HepG2 (cell line): ENCODE data around the gene METRN. TPM values are rescaled to one million over a fixed set of nuclear protein-coding genes. Genes with fewer than 3 reads are reported as not detected.

Experiments
- ATAC-seq: fragments of 200-7000 bp; cut with Tn5 transposase; 3 replicates; pipeline ENCODE4 v1.9.1; 2020; ENCODE audit warnings: mild to moderate bottlenecking, moderate library complexity
- BruUV-seq: library from RNA; stranded (reverse); fragments of 400-500 nt; replicated peaks from 2 replicates; lab custom pipeline; 2021; lab: Mats Ljungman, UMichigan
- CTCF ChIA-PET: fragments of 300-600 bp; formaldehyde crosslinking; extraction: SDS; loops from one replicate; lab custom pipeline; 2021; ENCODE audit warnings: low total read pairs, inconsistent platforms, low intra/inter-chr PET ratio; lab: Yijun Ruan, JAX
- POLR2A ChIA-PET: fragments of 350-600 bp; sonication (Branson Sonifier 250); formaldehyde crosslinking; loops from one replicate; lab custom pipeline; 2020; ENCODE audit warnings: antibody characterized with exemption, inconsistent platforms; lab: Yijun Ruan, JAX
- DNase-seq: peaks from one replicate; pipeline ENCODE4 v3.0.0-alpha.2; 2015; ENCODE audit warnings: low spot score
- FAIRE-seq: peaks from 3 replicates; lab custom pipeline; 2011; peaks lifted over from hg19 to GRCh38; lab: Jason Lieb, UNC
- H2AFZ ChIP-seq: one replicate; pipeline ENCODE4 v1.6.1; 2011; ENCODE audit warnings: low read length, inconsistent platforms
- H3K27ac ChIP-seq: fragments of 300-600 bp; 3 replicates; pipeline ENCODE4 v1.8.0; 2011; ENCODE audit warnings: mixed run types, mild to moderate bottlenecking, mixed read lengths, low read length, inconsistent platforms; ENCODE audit not compliant: insufficient read depth; ENCODE audit errors: extremely low read length
- H3K27me3 ChIP-seq, 2 experiments: fragments of 200-600 bp in 1 of 2; 2 replicates in 1 of 2; 3 replicates in 1 of 2; pipeline versions ENCODE4 v1.6.0 to v1.8.0; 2011; ENCODE audit warnings: low read length in 2 of 2, mild to moderate bottlenecking in 2 of 2, moderate library complexity in 2 of 2, inconsistent platforms in 1 of 2; ENCODE audit not compliant: insufficient read depth in 2 of 2, control insufficient read depth in 1 of 2
- H3K36me3 ChIP-seq, 2 experiments: fragments of 200-600 bp in 1 of 2; replicated peaks in 1 of 2; 2 replicates in 1 of 2; 3 replicates in 1 of 2; pipeline versions ENCODE4 v1.5.1 to v1.8.0; 2011; ENCODE audit warnings: low read length in 2 of 2, inconsistent platforms in 1 of 2; ENCODE audit not compliant: insufficient read depth in 2 of 2, control insufficient read depth in 1 of 2
- H3K4me1 ChIP-seq: 2 replicates; pipeline ENCODE4 v1.5.1; 2012; ENCODE audit warnings: low read length, inconsistent platforms; ENCODE audit not compliant: insufficient read depth
- H3K4me2 ChIP-seq: 2 replicates; pipeline ENCODE4 v1.6.0; 2011; ENCODE audit warnings: low read depth, low read length, inconsistent platforms
- H3K4me3 ChIP-seq, 3 experiments: fragments of 200-600 bp in 1 of 3; sonication (generic), shearing (Covaris generic) in 1 of 3; replicated peaks in 1 of 3; 2 replicates each; pipeline ENCODE4 v1.5.1; 2011 to 2016; ENCODE audit warnings: low read length in 3 of 3, inconsistent platforms in 2 of 3, low read depth in 2 of 3, mild to moderate bottlenecking in 2 of 3, control low read depth in 1 of 3, mixed read lengths in 1 of 3; ENCODE audit not compliant: insufficient read depth in 1 of 3
- H3K79me2 ChIP-seq: one replicate; pipeline ENCODE4 v1.6.1; 2011; ENCODE audit warnings: low read length, inconsistent platforms; ENCODE audit not compliant: insufficient read depth
- H3K9ac ChIP-seq: 2 replicates; pipeline ENCODE4 v1.6.0; 2011; ENCODE audit warnings: mild to moderate bottlenecking, low read depth, low read length, inconsistent platforms; ENCODE audit not compliant: insufficient read depth
- H3K9me3 ChIP-seq: 2 replicates; pipeline ENCODE4 v1.5.1; 2012; ENCODE audit warnings: mild to moderate bottlenecking, low read length
- H4K20me1 ChIP-seq: 2 replicates; pipeline ENCODE4 v1.6.0; 2011; ENCODE audit warnings: inconsistent platforms, mild to moderate bottlenecking, low read length, moderate library complexity; ENCODE audit not compliant: insufficient read depth
- AGO1 ChIP-seq: fragments of 200-400 bp; formaldehyde crosslinking; IDR thresholded peaks from 2 replicates; pipeline ENCODE4 v1.6.1; 2017; ENCODE audit warnings: mild to moderate bottlenecking, low read depth, low read length, moderate library complexity; ENCODE audit not compliant: poor library complexity, severe bottlenecking
- CBX1 ChIP-seq: IDR thresholded peaks from one replicate; pipeline ENCODE4 v1.6.1; 2016; ENCODE audit warnings: antibody characterized with exemption, low read depth
- CCAR2 ChIP-seq: fragments of 200-400 bp; formaldehyde crosslinking; optimal IDR thresholded peaks from 2 replicates; pipeline ENCODE3; 2018; ENCODE audit warnings: low read depth, mild to moderate bottlenecking, low read length, moderate library complexity
- MED13 ChIP-seq: sonication (generic); formaldehyde crosslinking; IDR thresholded peaks from 2 replicates; pipeline ENCODE4 v1.5.0; 2020; ENCODE audit warnings: missing genetic modification reagents
- NR2F1 ChIP-seq, 2 experiments: fragments of 450-650 bp in 1 of 2; formaldehyde crosslinking in 1 of 2; IDR thresholded peaks; 2 replicates each; pipeline versions ENCODE4 v1.5.0 to v1.6.1; 2016 to 2020; ENCODE audit warnings: mild to moderate bottlenecking in 1 of 2, missing compliant biosample characterization in 1 of 2, missing genetic modification reagents in 1 of 2, moderate library complexity in 1 of 2
- TGIF2 ChIP-seq: IDR thresholded peaks from 2 replicates; pipeline ENCODE4 v1.6.1; 2016; ENCODE audit warnings: control low read depth, missing compliant biosample characterization
- ZBTB20 ChIP-seq: sonication (generic); formaldehyde crosslinking; IDR thresholded peaks from 2 replicates; pipeline ENCODE4 v1.8.1; 2023; ENCODE audit warnings: missing genetic modification reagents, low read depth, mild to moderate bottlenecking, borderline replicate concordance
- ZNF121 ChIP-seq: sonication (generic); formaldehyde crosslinking; IDR thresholded peaks from 2 replicates; pipeline ENCODE4 v1.5.0; 2020; ENCODE audit warnings: mild to moderate bottlenecking, missing genetic modification reagents
- ZNF350 ChIP-seq: sonication (generic); formaldehyde crosslinking; IDR thresholded peaks from 2 replicates; pipeline ENCODE4 v1.4.0; 2020; ENCODE audit warnings: mild to moderate bottlenecking, low read depth, missing genetic modification reagents, borderline replicate concordance
- ZNF382 ChIP-seq: sonication (generic); formaldehyde crosslinking; IDR thresholded peaks from 2 replicates; pipeline ENCODE4 v1.5.0; 2020; ENCODE audit warnings: missing genetic modification reagents, mild to moderate bottlenecking, borderline replicate concordance
- ZNF572 ChIP-seq: sonication (generic); formaldehyde crosslinking; IDR thresholded peaks from 2 replicates; pipeline ENCODE4 v1.5.1; 2020; ENCODE audit warnings: mild to moderate bottlenecking, missing genetic modification reagents
- ZZZ3 ChIP-seq: sonication (generic); formaldehyde crosslinking; IDR thresholded peaks from 2 replicates; pipeline ENCODE4 v1.4.0; 2020; ENCODE audit warnings: missing genetic modification reagents, mild to moderate bottlenecking, borderline replicate concordance
- WGBS: methylation state at CpG from one replicate; pipeline ENCODE4 v1.1.6; 2017; ENCODE audit warnings: low lambda C conversion rate; 5-methylcytosine and 5-hydroxymethylcytosine counted together
- in situ Hi-C: cut with HindIII; loops from 2 replicates; pipeline ENCODE4 v1.10.0; 2017; ENCODE audit warnings: low pct_unique_long_range_greater_than_20kb; ENCODE audit not compliant: extremely low pct_ligation_motif_present
- intact Hi-C: fragments of 100-400 bp; cut with micrococcal nuclease; formaldehyde crosslinking; loops from one replicate; pipeline ENCODE4 v1.10.0; 2022; ENCODE audit not compliant: unreplicated experiment
- polyA plus RNA-seq, 8 experiments: library from polyadenylated mRNA; depleted of rRNA in 3 of 8; stranded (reverse) in 7 of 8; unstranded in 1 of 8; fragments of >200 nt; fragmentation: Illumina TruSeq in 4 of 8; extraction: Trizol in 4 of 8; gene quantifications; 2 replicates each; pipeline versions ENCODE4 v1.2.1 to v1.2.3, GENCODE V29; 2011 to 2016; ENCODE audit warnings: low read depth in 4 of 8, missing spikeins in 1 of 8, mixed read lengths in 1 of 8; ENCODE audit not compliant: insufficient read depth in 1 of 8
- total RNA-seq, 5 experiments: library from RNA; depleted of rRNA; stranded (reverse); fragments of >200 nt; fragmentation: Illumina TruSeq; extraction: Trizol; gene quantifications; 2 replicates each; pipeline ENCODE4 v1.2.3, GENCODE V29; 2016; ENCODE audit warnings: low read depth in 1 of 5
- TF ChIP-seq, protein P1 (sequence below): sonication (generic); formaldehyde crosslinking; IDR thresholded peaks from 2 replicates; pipeline ENCODE4 v1.8.1; 2023; ENCODE audit warnings: mild to moderate bottlenecking, missing genetic modification reagents
- TF ChIP-seq, protein P2 (sequence below): sonication (generic); formaldehyde crosslinking; IDR thresholded peaks from 2 replicates; pipeline ENCODE4 v1.4.0; 2020; ENCODE audit warnings: mild to moderate bottlenecking, missing genetic modification reagents
- TF ChIP-seq, protein P3 (sequence below): sonication (generic); formaldehyde crosslinking; IDR thresholded peaks from 2 replicates; pipeline ENCODE4 v1.5.0; 2020; ENCODE audit warnings: mild to moderate bottlenecking, missing genetic modification reagents, moderate library complexity

Gene METRN
- total and polyA plus RNA-seq, 2 of the 13 experiments (the other 11 are each of a cell fraction or from before 2014, with no cell fraction given), result 25.5 to 46.1 TPM

DNA sequence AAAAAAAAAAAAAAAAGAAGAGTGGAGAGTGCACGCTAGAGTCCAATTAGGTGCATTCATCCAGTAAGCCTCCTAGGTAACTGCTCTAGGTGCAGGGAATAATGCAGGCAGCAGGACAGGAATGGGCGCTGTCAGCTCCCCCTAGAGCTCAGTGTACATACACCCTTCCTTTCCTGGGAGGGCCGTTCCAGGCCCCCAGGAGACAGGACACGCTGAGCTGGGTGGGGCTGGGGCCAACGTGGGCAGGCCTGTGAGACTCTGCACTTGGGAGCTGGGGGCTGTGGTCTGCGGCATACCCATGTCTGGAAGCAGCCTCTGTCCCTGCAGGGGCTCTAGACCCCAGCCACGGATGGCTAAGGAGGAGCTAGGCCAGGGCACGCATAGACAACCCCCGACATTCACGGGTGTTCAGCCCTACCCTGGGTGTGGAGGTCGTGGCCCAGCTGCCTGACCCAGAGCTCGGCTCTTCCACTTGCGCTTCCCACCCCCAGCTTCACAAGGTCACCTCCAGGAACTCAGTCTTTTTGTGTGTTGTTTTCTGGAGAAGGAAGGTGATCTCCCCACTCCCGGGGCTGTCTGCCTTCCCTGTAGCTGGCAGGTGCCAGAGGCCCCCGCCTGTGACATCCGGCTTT lies 5.0 kb downstream of the METRN start:
- no peak overlapping the region for H2AFZ ChIP-seq
- peak overlapping the region; percentile 77 to 95 (median 85) for H3K4me3 ChIP-seq
- ChIA-PET POLR2A (interaction anchor here (0.9 to 2.5 kb wide), 10 partner anchors 10 to 183 kb away, joined by 3 to 22 read pairs (median 6); partner anchors contain the start of genes CHTF18, CIAO3, MSLN and RHBDL1), CTCF (no interaction called here)
- H4K20me1 ChIP-seq, result peaks cover 5% of the 10 kb centered on the region
- intact Hi-C loops (no loop called here), in situ Hi-C loops (no loop called here)
- H3K9ac ChIP-seq, result peak overlapping the region; percentile 88
- peaks cover 38% of the 10 kb centered on the region for H3K4me1 ChIP-seq
- ATAC-seq (peak; percentile 43), DNase-seq (peak; percentile 66), FAIRE-seq (peak; percentile 68)
- H3K36me3 ChIP-seq, result no peaks in the 10 kb centered on the region
- peaks cover 3% of the 10 kb centered on the region for H3K79me2 ChIP-seq
- under 1% methylated on average over 10 of the region's 16 CpGs for WGBS
- H3K4me2 ChIP-seq, result peak overlapping the region; percentile 100
- H3K27ac ChIP-seq, result peak overlapping the region; percentile 88
- H3K9me3 ChIP-seq, result no peaks in the 10 kb centered on the region
- TSS peak; percentile 85 for BruUV-seq
- no peaks in the 10 kb centered on the region for H3K27me3 ChIP-seq
- TF ChIP-seq ZNF572 (CRISPR knock-in tag) (0 out of 2 replicates have a peak, but pooled peaks have one; percentile 39), ZNF350 (CRISPR knock-in tag) (peak; percentile 34; the same call in 1 of the 2 replicates), TGIF2 (CRISPR knock-in tag) (no peak), MED13 (CRISPR knock-in tag) (0 out of 2 replicates have a peak, but pooled peaks have one; percentile 6), ZNF121 (CRISPR knock-in tag) (no peak), ZBTB20 (no peak), CBX1 (no peak), NR2F1 (CRISPR knock-in tag; IDR thresholded peaks at IDR 0.05) (no peak), ZNF382 (CRISPR knock-in tag) (no peak), CCAR2 (no peak), AGO1 (peak; percentile 5), ZZZ3 (CRISPR knock-in tag) (no peak)
- TF ChIP-seq, protein P1, sequence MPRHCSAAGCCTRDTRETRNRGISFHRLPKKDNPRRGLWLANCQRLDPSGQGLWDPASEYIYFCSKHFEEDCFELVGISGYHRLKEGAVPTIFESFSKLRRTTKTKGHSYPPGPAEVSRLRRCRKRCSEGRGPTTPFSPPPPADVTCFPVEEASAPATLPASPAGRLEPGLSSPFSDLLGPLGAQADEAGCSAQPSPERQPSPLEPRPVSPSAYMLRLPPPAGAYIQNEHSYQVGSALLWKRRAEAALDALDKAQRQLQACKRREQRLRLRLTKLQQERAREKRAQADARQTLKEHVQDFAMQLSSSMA, result no peak
- TF ChIP-seq, protein P2, sequence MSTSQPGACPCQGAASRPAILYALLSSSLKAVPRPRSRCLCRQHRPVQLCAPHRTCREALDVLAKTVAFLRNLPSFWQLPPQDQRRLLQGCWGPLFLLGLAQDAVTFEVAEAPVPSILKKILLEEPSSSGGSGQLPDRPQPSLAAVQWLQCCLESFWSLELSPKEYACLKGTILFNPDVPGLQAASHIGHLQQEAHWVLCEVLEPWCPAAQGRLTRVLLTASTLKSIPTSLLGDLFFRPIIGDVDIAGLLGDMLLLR (CRISPR knock-in tag), result no peak
- TF ChIP-seq, protein P3, sequence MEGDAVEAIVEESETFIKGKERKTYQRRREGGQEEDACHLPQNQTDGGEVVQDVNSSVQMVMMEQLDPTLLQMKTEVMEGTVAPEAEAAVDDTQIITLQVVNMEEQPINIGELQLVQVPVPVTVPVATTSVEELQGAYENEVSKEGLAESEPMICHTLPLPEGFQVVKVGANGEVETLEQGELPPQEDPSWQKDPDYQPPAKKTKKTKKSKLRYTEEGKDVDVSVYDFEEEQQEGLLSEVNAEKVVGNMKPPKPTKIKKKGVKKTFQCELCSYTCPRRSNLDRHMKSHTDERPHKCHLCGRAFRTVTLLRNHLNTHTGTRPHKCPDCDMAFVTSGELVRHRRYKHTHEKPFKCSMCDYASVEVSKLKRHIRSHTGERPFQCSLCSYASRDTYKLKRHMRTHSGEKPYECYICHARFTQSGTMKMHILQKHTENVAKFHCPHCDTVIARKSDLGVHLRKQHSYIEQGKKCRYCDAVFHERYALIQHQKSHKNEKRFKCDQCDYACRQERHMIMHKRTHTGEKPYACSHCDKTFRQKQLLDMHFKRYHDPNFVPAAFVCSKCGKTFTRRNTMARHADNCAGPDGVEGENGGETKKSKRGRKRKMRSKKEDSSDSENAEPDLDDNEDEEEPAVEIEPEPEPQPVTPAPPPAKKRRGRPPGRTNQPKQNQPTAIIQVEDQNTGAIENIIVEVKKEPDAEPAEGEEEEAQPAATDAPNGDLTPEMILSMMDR, result peak; percentile 62
